Adipocyte (in vitro differentiated cells): Measurements from ENCODE around the gene RUNX1.

Experiments
- DNase-seq: peaks from one replicate; pipeline ENCODE4 v3.0.0-alpha.2; 2015; ENCODE audit warnings: low read depth
- H3K27me3 ChIP-seq: replicated peaks from 2 replicates; pipeline ENCODE4 v1.7.0; 2013; ENCODE audit warnings: mild to moderate bottlenecking, low read length, moderate library complexity; ENCODE audit not compliant: control insufficient read depth, insufficient read depth
- H3K36me3 ChIP-seq: 2 replicates; pipeline ENCODE4 v1.7.0; 2013; ENCODE audit warnings: low read length, mild to moderate bottlenecking, moderate library complexity; ENCODE audit not compliant: control insufficient read depth, insufficient read depth, severe bottlenecking
- H3K4me1 ChIP-seq: 2 replicates; pipeline ENCODE4 v1.7.0; 2013; ENCODE audit warnings: mild to moderate bottlenecking, low read length, moderate library complexity; ENCODE audit not compliant: control insufficient read depth, insufficient read depth
- H3K4me3 ChIP-seq: 2 replicates; pipeline ENCODE4 v1.7.0; 2013; ENCODE audit warnings: mild to moderate bottlenecking, low read length, moderate library complexity
- H3K9ac ChIP-seq: 2 replicates; pipeline ENCODE4 v1.7.0; 2013; ENCODE audit warnings: mild to moderate bottlenecking, low read length, moderate library complexity
- H3K9me3 ChIP-seq: 2 replicates; pipeline ENCODE4 v1.7.0; 2013; ENCODE audit warnings: mild to moderate bottlenecking, low read length, moderate library complexity; ENCODE audit not compliant: control insufficient read depth

RUNX1 gene

GRCh38 chr21:34880401-34880800, 168.7 kb downstream of the RUNX1 start:
- no peaks in the 10 kb centered on the region for H3K27me3 ChIP-seq
- no peaks in the 10 kb centered on the region for H3K9me3 ChIP-seq
- H3K4me1 ChIP-seq, result peaks cover 69% of the 10 kb centered on the region
- no peak for DNase-seq
- H3K4me3 ChIP-seq, result peak overlapping the region; percentile 97
- H3K9ac ChIP-seq, result peak overlapping the region; percentile 100
- H3K36me3 ChIP-seq, result peaks cover 87% of the 10 kb centered on the region

DNA sequence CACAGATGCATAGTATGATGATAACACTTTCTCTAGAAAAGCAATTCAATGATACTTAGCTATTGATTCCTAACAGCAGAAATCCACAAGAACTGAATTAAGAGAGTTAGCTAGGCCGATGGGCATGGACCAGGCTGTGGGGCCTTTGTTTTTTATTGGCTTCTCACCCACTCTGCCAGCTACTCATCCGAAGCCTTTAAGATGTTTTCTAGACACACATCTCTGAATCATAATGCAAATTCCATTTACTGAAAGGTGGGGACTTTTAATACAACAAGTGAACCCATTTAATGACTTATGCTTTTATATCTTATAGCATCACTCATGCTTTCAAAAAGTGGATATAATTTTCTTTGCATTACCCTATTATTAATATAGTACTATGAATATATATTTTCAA, 170.2 kb downstream of the RUNX1 start:
- peaks cover 92% of the 10 kb centered on the region for H3K36me3 ChIP-seq
- DNase-seq, result no peak
- peak overlapping the region; percentile 37 for H3K9ac ChIP-seq
- no peaks in the 10 kb centered on the region for H3K9me3 ChIP-seq
- H3K27me3 ChIP-seq, result no peaks in the 10 kb centered on the region
- peaks cover 82% of the 10 kb centered on the region for H3K4me1 ChIP-seq
- H3K4me3 ChIP-seq, result peak overlapping the region; percentile 97

DNA sequence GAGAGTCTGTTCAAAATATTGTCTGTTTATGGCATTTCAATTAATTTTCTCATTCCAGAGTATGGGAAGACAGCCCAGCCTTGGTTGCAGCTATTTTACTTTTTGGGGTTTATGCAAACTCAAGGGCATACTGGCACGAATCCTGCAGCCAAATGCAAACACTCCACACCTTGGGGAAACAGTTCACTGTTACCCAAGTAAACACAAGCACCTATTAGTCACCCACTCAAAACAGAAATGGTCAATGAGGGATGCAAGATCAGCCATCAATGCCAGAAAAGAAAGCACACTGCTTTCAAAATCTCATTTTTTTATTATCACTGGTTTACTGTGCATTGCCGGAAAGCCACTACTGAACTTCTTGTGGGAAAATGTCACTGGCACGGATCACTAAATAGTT, 170.6 kb downstream of the RUNX1 start:
- Histone ChIP-seq H3K4me1 (peaks cover 86% of the 10 kb centered on the region), H3K9me3 (no peaks in the 10 kb centered on the region), H3K4me3 (peak overlapping the region; percentile 97), H3K9ac (peak overlapping the region; percentile 29), H3K36me3 (peaks cover 92% of the 10 kb centered on the region), H3K27me3 (no peaks in the 10 kb centered on the region)
- no peak for DNase-seq

DNA sequence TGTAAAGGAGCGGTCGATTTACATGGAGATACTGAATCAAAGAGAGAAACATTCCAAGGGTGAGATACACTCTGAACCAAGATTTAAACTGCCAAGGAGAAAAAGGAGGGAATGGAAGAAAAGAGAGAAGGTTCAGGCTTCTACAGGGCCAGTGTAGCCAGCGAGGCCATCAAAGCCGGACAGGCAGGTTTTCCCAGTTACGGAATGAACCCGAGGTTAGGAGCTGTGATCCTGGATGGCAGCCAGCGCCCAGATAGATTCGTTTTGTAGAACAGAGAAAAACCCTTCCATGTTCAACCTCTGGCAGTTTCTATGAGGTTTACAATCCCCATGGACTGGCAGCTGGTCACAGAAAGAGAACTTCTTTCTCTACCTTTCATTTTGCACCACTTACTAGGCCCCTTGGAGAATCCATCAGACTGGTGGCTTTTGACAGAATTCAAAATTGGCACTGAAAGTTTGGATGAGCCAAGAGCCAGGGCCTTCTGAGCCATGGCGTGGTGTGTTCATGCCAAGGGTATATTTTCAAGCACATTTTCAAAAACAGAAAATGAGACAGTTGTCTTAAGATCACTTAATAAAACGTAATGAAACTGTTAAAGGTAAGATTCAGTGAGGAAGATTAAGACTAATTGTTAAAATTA, 171.5 kb downstream of the RUNX1 start:
- Histone ChIP-seq H3K9ac (peak overlapping the region; percentile 8), H3K4me3 (no peak overlapping the region), H3K9me3 (no peaks in the 10 kb centered on the region), H3K4me1 (peaks cover 87% of the 10 kb centered on the region), H3K36me3 (peaks cover 92% of the 10 kb centered on the region), H3K27me3 (no peaks in the 10 kb centered on the region)
- no peak for DNase-seq

DNA sequence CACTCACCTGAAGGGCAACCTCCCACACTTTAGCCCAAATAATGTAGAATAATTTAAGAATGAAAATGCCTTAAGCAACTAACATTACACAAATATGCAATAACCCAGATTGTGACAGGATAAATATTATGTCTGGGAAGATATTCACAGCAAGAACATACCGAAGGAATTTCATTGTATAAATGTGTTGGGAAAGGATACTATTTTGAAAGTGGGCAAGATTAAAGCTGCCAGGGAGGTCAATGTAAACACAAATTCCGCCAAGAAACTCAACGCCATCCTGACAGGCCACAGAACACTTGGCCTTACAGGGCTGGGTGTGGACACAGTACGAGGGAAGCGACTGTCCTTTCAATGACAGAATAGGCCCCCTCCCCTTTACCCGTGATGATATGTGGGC, 173.3 kb downstream of the RUNX1 start:
- Histone ChIP-seq H3K4me3 (no peak overlapping the region), H3K36me3 (peaks cover 98% of the 10 kb centered on the region), H3K9me3 (no peaks in the 10 kb centered on the region), H3K27me3 (no peaks in the 10 kb centered on the region), H3K9ac (peak overlapping the region; percentile 65), H3K4me1 (peaks cover 71% of the 10 kb centered on the region)
- peak; percentile 48 for DNase-seq

GRCh38 chr21:34874684-34875513, 174.2 kb downstream of the RUNX1 start:
- Histone ChIP-seq H3K9me3 (no peaks in the 10 kb centered on the region), H3K4me3 (peak overlapping the region; percentile 5), H3K27me3 (no peaks in the 10 kb centered on the region), H3K36me3 (peaks cover 98% of the 10 kb centered on the region), H3K4me1 (peaks cover 68% of the 10 kb centered on the region), H3K9ac (peak overlapping the region; percentile 65)
- no peak for DNase-seq

DNA sequence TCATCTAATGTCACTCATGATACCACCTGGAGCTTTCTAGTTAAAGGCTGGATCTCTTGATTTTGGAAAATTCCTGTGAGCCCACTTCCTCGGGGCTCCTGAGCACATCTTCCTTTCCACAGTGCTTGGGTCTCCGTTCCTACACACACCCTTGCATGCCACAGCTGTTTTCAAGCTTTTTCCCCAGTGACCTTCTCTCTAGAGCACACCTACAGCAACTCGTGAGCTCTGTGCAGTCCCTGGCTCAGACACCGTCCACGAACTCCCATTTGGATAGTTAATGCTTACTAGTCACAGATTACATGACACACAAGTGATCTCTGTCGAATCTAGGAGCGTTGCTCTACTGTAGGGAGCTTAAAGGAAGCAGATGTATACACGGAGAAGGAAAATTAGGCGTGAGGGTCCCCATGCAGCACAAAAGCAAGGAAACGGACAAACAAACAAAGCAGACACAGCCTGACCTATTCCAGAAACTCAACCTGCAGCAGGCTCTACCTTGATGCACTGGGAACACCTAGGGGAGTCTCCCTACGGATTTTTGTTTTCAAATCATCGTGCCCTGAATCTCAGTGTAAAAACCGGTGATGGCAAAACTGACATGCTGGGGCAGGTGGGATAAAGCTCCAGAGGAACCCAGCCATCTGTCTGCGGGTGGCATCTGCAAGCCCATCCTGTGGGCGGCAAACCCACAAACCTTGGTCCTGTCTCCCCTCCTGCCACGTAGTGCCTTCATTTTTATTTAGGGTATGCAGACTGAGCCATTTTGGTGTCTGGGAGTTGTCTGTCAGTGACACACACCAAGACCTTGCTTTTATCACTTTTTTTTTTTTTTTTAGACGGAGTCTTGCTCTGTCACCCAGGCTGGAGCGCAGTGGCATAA, 177.8 kb downstream of the RUNX1 start:
- H3K4me1 ChIP-seq, result peaks cover 48% of the 10 kb centered on the region
- no peak overlapping the region for H3K4me3 ChIP-seq
- H3K27me3 ChIP-seq, result no peaks in the 10 kb centered on the region
- H3K9ac ChIP-seq, result no peak overlapping the region
- no peak for DNase-seq
- H3K36me3 ChIP-seq, result peaks cover 98% of the 10 kb centered on the region
- H3K9me3 ChIP-seq, result no peaks in the 10 kb centered on the region

DNA sequence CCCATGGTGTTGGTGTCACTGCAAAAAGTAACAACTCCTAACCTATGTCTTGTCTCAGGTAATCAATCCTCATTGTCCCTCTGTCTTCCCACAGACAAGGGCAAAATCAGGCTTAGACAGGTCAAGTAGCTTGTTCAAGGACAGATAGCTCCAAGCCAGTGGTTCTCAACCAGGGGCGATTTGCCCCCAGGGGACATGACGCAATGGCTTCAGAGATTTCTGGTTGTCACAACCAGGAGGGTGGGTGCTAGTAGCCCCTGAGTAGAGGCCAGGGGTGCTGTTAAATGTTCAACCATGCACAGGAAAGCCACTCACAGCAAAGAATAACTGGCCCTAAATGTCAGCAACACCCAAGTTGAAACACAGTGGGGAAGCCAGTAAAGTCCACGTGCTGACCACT, 178.9 kb downstream of the RUNX1 start:
- no peak for DNase-seq
- H3K9ac ChIP-seq, result peak overlapping the region; percentile 30
- peak overlapping the region; percentile 14 for H3K4me3 ChIP-seq
- peaks cover 98% of the 10 kb centered on the region for H3K36me3 ChIP-seq
- H3K4me1 ChIP-seq, result peaks cover 47% of the 10 kb centered on the region
- H3K9me3 ChIP-seq, result no peaks in the 10 kb centered on the region
- no peaks in the 10 kb centered on the region for H3K27me3 ChIP-seq

- no peaks in the 10 kb centered on the region for H3K9me3 ChIP-seq
- peaks cover 45% of the 10 kb centered on the region for H3K4me1 ChIP-seq
- H3K27me3 ChIP-seq, result no peaks in the 10 kb centered on the region
- H3K4me3 ChIP-seq, result no peak overlapping the region
- DNase-seq, result no peak
- peaks cover 98% of the 10 kb centered on the region for H3K36me3 ChIP-seq
- H3K9ac ChIP-seq, result peak overlapping the region; percentile 30
Measured at GRCh38 chr21:34869545-34869944, 179.6 kb downstream of the RUNX1 start.

- Histone ChIP-seq H3K4me3 (no peak overlapping the region), H3K4me1 (peaks cover 39% of the 10 kb centered on the region), H3K36me3 (peaks cover 98% of the 10 kb centered on the region), H3K9me3 (no peaks in the 10 kb centered on the region), H3K27me3 (no peaks in the 10 kb centered on the region), H3K9ac (no peak overlapping the region)
- DNase-seq, result no peak
Measured at GRCh38 chr21:34867785-34868184, 181.3 kb downstream of the RUNX1 start.
